K562 (cell line): ENCODE results near the gene POLL. TPM values are rescaled to one million over a fixed set of nuclear protein-coding genes. Genes with fewer than 3 reads are reported as not detected.

Experiments
- ATAC-seq: fragments of 200-7000 bp; cut with Tn5 transposase; 3 replicates; pipeline ENCODE4 v1.9.1; 2020; ENCODE audit warnings: moderate library complexity
- BruUV-seq: library from RNA; stranded (reverse); fragments of 400-500 nt; replicated peaks from 2 replicates; lab custom pipeline; 2021; lab: Mats Ljungman, UMichigan
- CTCF ChIA-PET: fragments of 300-600 bp; formaldehyde crosslinking; extraction: SDS; loops from one replicate; lab custom pipeline; 2021; ENCODE audit warnings: low intra/inter-chr PET ratio; lab: Yijun Ruan, JAX
- POLR2A ChIA-PET: fragments of 300-600, 350-650 bp; sonication (Branson Sonifier 250); formaldehyde crosslinking; extraction: SDS; loops from one replicate; lab custom pipeline; 2021; ENCODE audit warnings: antibody characterized with exemption, inconsistent platforms; lab: Yijun Ruan, JAX
- DNase-seq, 4 experiments: peaks; one replicate each; pipeline versions ENCODE4 v3.0.0 to v3.0.0-alpha.2; 2011 to 2018; ENCODE audit warnings: low spot score in 3 of 4, mixed read lengths in 3 of 4; ENCODE audit errors: extremely low read depth in 1 of 4
- FAIRE-seq: peaks from 2 replicates; lab custom pipeline; 2011; peaks lifted over from hg19 to GRCh38; lab: Jason Lieb, UNC
- H2AFZ ChIP-seq: 2 replicates; pipeline ENCODE4 v1.6.0; 2011; ENCODE audit warnings: low read depth, low read length, control low read depth, inconsistent platforms
- H3K27ac ChIP-seq: fragments of 200-600 bp; 3 replicates; pipeline ENCODE4 v1.8.0; 2011; ENCODE audit warnings: low read depth, mild to moderate bottlenecking, control low read depth, inconsistent platforms, low read length, moderate library complexity, mixed read lengths; ENCODE audit errors: extremely low read depth
- H3K27me3 ChIP-seq, 2 experiments: fragments of 300-600 bp in 1 of 2; 2 replicates in 1 of 2; 3 replicates in 1 of 2; pipeline versions ENCODE4 v1.6.0 to v1.8.0; 2011; ENCODE audit warnings: inconsistent platforms in 2 of 2, low read length in 2 of 2, mild to moderate bottlenecking in 1 of 2, mixed read lengths in 1 of 2, moderate library complexity in 1 of 2; ENCODE audit not compliant: control insufficient read depth in 2 of 2, insufficient read depth in 2 of 2
- H3K36me3 ChIP-seq: fragments of 300-600 bp; 3 replicates; pipeline ENCODE4 v1.8.0; 2011; ENCODE audit warnings: mild to moderate bottlenecking, low read length, inconsistent platforms; ENCODE audit not compliant: control insufficient read depth, insufficient read depth
- H3K4me1 ChIP-seq, 2 experiments: fragments of 200-600 bp in 1 of 2; replicated peaks in 1 of 2; 2 replicates in 1 of 2; 3 replicates in 1 of 2; pipeline versions ENCODE4 v1.5.1 to v1.8.0; 2011; ENCODE audit warnings: inconsistent platforms in 2 of 2, low read length in 2 of 2, mild to moderate bottlenecking in 1 of 2, mixed read lengths in 1 of 2, moderate library complexity in 1 of 2; ENCODE audit not compliant: control insufficient read depth in 2 of 2, insufficient read depth in 2 of 2
- H3K4me2 ChIP-seq: 2 replicates; pipeline ENCODE4 v1.6.1; 2011; ENCODE audit warnings: low read length, control low read depth, inconsistent platforms, mixed read lengths; ENCODE audit not compliant: insufficient read depth
- H3K4me3 ChIP-seq: fragments of 200-600 bp; sonication (generic), shearing (Covaris generic); 2 replicates; pipeline ENCODE4 v1.5.1; 2016; ENCODE audit warnings: control low read depth, inconsistent platforms
- H3K79me2 ChIP-seq: fragments of 200-600 bp; 3 replicates; pipeline ENCODE4 v1.8.0; 2011; ENCODE audit warnings: low read length, inconsistent platforms; ENCODE audit not compliant: control insufficient read depth, insufficient read depth
- H3K9ac ChIP-seq, 2 experiments: 2 replicates each; pipeline versions ENCODE4 v1.6.0 to v1.6.1; 2011; ENCODE audit warnings: low read depth in 2 of 2, low read length in 2 of 2, control low read depth in 1 of 2, inconsistent platforms in 1 of 2, mild to moderate bottlenecking in 1 of 2, mixed read lengths in 1 of 2; ENCODE audit not compliant: insufficient read depth in 1 of 2
- H3K9me1 ChIP-seq: one replicate; pipeline ENCODE4 v1.6.0; 2011; ENCODE audit warnings: inconsistent platforms, mild to moderate bottlenecking, low read length, moderate library complexity; ENCODE audit not compliant: control insufficient read depth, insufficient read depth
- H3K9me3 ChIP-seq: replicated peaks from 2 replicates; pipeline ENCODE4 v1.5.1; 2011; ENCODE audit warnings: low read depth, low read length, inconsistent platforms; ENCODE audit not compliant: control insufficient read depth, insufficient read depth
- H4K20me1 ChIP-seq: replicated peaks from 2 replicates; pipeline ENCODE4 v1.6.1; 2011; ENCODE audit warnings: low read length, inconsistent platforms, mixed read lengths; ENCODE audit not compliant: control insufficient read depth, insufficient read depth
- DACH1 ChIP-seq: fragments of 450-650 bp; IDR thresholded peaks from 2 replicates; pipeline ENCODE4 v1.6.1; 2018; ENCODE audit not compliant: partially characterized antibody
- NUFIP1 ChIP-seq: fragments of 450-650 bp; IDR thresholded peaks from 2 replicates; pipeline ENCODE4 v1.6.1; 2018; ENCODE audit not compliant: partially characterized antibody
- WGBS: fragments of 100-300 bp; shearing (Covaris generic); methylation state at CpG from one replicate; pipeline ENCODE4 v1.1.6; 2016; ENCODE audit warnings: low coverage, mixed read lengths; ENCODE audit not compliant: insufficient coverage; ENCODE audit errors: missing lambda C conversion rate; 5-methylcytosine and 5-hydroxymethylcytosine counted together
- in situ Hi-C: fragments of 300-500 bp; cut with MboI; formaldehyde crosslinking; loops from 4 replicates; pipeline ENCODE4 v1.15.0; 2018; ENCODE audit warnings: inconsistent platforms, mixed read lengths
- intact Hi-C: fragments of 100-400 bp; cut with micrococcal nuclease; formaldehyde crosslinking; loops from 2 replicates; pipeline ENCODE4 v1.14.2; 2022
- polyA plus RNA-seq, 8 experiments: library from polyadenylated mRNA; depleted of rRNA in 4 of 8; stranded (reverse) in 5 of 8; unstranded in 3 of 8; fragments of >200 nt; fragmentation: Nextera tagmentation in 2 of 8; fragmentation: Illumina TruSeq in 1 of 8; extraction: Ambion mirVana in 2 of 8; extraction: Trizol in 1 of 8; gene quantifications; 2 replicates each; pipeline versions ENCODE4 v1.2.1 to v1.2.3, GENCODE V29; 2011 to 2014; ENCODE audit warnings: inconsistent platforms in 1 of 8, missing spikeins in 1 of 8
- total RNA-seq, 7 experiments: library from RNA; depleted of rRNA in 6 of 7; stranded (reverse); fragments of >200 nt in 6 of 7; fragmentation: Illumina TruSeq in 2 of 7; extraction: Trizol in 2 of 7; gene quantifications; 2 replicates each; pipeline versions ENCODE4 v1.2.1 to v1.2.3, GENCODE V29; 2011 to 2021; ENCODE audit warnings: low replicate concordance in 1 of 7
- TF ChIP-seq, protein P1 (sequence below): fragments of 450-650 bp; IDR thresholded peaks from 2 replicates; pipeline ENCODE4 v1.6.1; 2016; ENCODE audit warnings: mild to moderate bottlenecking, moderate library complexity

Gene POLL
- total and polyA plus RNA-seq, 9 of the 15 experiments (the other 6 are each of a cell fraction or from before 2014, with no cell fraction given) = 1.2 to 18.7 (median 10.9) TPM

DNA sequence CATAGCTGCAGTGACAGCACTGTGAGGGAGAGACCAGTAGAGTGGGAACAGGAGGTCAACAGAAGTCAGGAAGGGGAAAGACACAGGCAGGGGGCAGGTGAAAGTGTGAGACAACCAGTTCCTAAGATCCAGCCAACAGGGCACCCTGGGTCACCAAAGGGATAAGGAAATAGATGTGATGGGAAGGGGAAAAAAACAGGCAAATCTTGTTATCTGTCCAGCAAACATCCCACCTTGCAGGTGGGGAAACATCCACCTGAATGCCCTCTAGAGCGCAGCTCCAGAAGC is 42.5 kb upstream of the POLL start:
- FAIRE-seq (no peak), DNase-seq (no peak), ATAC-seq (no peak)
- Histone ChIP-seq H3K27ac (no peak overlapping the region), H3K79me2 (no peaks in the 10 kb centered on the region), H3K27me3 (no peaks in the 10 kb centered on the region), H3K9me3 (no peaks in the 10 kb centered on the region), H3K4me1 (no peaks in the 10 kb centered on the region), H3K4me2 (no peak overlapping the region), H3K9me1 (no peaks in the 10 kb centered on the region), H2AFZ (no peak overlapping the region), H3K9ac (no peak overlapping the region), H4K20me1 (no peaks in the 10 kb centered on the region), H3K36me3 (no peaks in the 10 kb centered on the region), H3K4me3 (no peak overlapping the region)
- ChIA-PET CTCF (no interaction called here), POLR2A (no interaction called here)
- intact Hi-C loops (no loop called here), in situ Hi-C loops (no loop called here)
- TF ChIP-seq NUFIP1 (no peak), DACH1 (no peak)
- 70% methylated on average over 1 of the region's 1 CpG for WGBS
- BruUV-seq = no TSS peak

DNA sequence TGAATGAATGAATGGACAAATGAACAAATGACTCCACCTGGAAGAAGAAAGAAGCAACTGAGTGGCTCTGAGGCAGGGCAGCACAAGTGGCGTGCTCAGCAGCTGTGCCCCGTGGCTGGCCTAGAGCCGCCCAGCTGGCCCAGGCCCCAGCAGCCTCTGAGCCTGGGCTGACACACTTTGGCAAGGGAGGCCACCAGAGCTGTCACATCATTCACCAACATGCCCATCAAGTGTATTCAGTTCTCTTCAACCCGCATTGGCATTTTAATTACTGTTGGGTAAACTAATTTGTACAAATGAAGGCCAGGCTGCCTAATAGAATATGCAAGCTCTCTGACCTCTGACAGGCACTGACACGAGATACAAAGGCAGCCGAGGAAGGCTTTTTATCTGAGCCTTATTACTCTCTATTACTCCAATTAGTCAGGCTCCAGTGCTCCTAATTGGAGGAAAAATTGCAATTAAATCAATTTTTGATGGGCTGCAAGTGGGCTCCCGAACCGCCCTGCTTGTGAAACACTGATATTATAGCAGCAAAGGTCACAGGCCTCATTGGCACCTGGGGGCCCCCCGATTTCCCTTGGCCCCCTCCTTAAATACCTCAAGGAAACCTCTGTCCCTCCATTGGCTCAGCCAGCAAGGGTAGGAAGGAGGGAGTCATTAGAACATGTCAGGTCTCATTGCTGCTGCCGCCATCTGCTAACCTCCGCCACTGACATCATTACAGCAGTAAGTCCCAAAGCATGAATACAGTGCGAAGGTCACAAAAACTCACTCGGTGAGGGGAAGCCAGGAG is 42.0 kb upstream of the POLL start:
- POLR2A ChIA-PET = interaction anchor here (0.6 kb wide), 1 partner anchor 22 kb away, joined by 3 read pairs; no protein-coding TSS in a partner anchor
- H2AFZ ChIP-seq = no peak overlapping the region
- H3K27ac ChIP-seq = no peak overlapping the region
- no TSS peak for BruUV-seq
- DNase-seq = no peak
- CTCF ChIA-PET = no interaction called here
- no peaks in the 10 kb centered on the region for H3K79me2 ChIP-seq
- no peak overlapping the region for H3K9ac ChIP-seq
- intact Hi-C loops (no loop called here), in situ Hi-C loops (no loop called here)
- H3K4me1 ChIP-seq = no peaks in the 10 kb centered on the region
- H3K36me3 ChIP-seq = no peaks in the 10 kb centered on the region
- WGBS = 54% methylated on average over 13 of the region's 13 CpGs
- no peaks in the 10 kb centered on the region for H3K9me1 ChIP-seq
- no peaks in the 10 kb centered on the region for H3K9me3 ChIP-seq
- ATAC-seq = no peak
- no peak overlapping the region for H3K4me2 ChIP-seq
- no peaks in the 10 kb centered on the region for H4K20me1 ChIP-seq
- H3K4me3 ChIP-seq = no peak overlapping the region
- no peaks in the 10 kb centered on the region for H3K27me3 ChIP-seq
- no peak for FAIRE-seq
- TF ChIP-seq, protein P1, sequence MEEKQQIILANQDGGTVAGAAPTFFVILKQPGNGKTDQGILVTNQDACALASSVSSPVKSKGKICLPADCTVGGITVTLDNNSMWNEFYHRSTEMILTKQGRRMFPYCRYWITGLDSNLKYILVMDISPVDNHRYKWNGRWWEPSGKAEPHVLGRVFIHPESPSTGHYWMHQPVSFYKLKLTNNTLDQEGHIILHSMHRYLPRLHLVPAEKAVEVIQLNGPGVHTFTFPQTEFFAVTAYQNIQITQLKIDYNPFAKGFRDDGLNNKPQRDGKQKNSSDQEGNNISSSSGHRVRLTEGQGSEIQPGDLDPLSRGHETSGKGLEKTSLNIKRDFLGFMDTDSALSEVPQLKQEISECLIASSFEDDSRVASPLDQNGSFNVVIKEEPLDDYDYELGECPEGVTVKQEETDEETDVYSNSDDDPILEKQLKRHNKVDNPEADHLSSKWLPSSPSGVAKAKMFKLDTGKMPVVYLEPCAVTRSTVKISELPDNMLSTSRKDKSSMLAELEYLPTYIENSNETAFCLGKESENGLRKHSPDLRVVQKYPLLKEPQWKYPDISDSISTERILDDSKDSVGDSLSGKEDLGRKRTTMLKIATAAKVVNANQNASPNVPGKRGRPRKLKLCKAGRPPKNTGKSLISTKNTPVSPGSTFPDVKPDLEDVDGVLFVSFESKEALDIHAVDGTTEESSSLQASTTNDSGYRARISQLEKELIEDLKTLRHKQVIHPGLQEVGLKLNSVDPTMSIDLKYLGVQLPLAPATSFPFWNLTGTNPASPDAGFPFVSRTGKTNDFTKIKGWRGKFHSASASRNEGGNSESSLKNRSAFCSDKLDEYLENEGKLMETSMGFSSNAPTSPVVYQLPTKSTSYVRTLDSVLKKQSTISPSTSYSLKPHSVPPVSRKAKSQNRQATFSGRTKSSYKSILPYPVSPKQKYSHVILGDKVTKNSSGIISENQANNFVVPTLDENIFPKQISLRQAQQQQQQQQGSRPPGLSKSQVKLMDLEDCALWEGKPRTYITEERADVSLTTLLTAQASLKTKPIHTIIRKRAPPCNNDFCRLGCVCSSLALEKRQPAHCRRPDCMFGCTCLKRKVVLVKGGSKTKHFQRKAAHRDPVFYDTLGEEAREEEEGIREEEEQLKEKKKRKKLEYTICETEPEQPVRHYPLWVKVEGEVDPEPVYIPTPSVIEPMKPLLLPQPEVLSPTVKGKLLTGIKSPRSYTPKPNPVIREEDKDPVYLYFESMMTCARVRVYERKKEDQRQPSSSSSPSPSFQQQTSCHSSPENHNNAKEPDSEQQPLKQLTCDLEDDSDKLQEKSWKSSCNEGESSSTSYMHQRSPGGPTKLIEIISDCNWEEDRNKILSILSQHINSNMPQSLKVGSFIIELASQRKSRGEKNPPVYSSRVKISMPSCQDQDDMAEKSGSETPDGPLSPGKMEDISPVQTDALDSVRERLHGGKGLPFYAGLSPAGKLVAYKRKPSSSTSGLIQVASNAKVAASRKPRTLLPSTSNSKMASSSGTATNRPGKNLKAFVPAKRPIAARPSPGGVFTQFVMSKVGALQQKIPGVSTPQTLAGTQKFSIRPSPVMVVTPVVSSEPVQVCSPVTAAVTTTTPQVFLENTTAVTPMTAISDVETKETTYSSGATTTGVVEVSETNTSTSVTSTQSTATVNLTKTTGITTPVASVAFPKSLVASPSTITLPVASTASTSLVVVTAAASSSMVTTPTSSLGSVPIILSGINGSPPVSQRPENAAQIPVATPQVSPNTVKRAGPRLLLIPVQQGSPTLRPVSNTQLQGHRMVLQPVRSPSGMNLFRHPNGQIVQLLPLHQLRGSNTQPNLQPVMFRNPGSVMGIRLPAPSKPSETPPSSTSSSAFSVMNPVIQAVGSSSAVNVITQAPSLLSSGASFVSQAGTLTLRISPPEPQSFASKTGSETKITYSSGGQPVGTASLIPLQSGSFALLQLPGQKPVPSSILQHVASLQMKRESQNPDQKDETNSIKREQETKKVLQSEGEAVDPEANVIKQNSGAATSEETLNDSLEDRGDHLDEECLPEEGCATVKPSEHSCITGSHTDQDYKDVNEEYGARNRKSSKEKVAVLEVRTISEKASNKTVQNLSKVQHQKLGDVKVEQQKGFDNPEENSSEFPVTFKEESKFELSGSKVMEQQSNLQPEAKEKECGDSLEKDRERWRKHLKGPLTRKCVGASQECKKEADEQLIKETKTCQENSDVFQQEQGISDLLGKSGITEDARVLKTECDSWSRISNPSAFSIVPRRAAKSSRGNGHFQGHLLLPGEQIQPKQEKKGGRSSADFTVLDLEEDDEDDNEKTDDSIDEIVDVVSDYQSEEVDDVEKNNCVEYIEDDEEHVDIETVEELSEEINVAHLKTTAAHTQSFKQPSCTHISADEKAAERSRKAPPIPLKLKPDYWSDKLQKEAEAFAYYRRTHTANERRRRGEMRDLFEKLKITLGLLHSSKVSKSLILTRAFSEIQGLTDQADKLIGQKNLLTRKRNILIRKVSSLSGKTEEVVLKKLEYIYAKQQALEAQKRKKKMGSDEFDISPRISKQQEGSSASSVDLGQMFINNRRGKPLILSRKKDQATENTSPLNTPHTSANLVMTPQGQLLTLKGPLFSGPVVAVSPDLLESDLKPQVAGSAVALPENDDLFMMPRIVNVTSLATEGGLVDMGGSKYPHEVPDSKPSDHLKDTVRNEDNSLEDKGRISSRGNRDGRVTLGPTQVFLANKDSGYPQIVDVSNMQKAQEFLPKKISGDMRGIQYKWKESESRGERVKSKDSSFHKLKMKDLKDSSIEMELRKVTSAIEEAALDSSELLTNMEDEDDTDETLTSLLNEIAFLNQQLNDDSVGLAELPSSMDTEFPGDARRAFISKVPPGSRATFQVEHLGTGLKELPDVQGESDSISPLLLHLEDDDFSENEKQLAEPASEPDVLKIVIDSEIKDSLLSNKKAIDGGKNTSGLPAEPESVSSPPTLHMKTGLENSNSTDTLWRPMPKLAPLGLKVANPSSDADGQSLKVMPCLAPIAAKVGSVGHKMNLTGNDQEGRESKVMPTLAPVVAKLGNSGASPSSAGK = no peak
